Activated naive CD8-positive, alpha-beta T cell (primary cell): ENCODE data around the gene GPC5.

Experiments used
- H3K27ac Mint-ChIP-seq: one replicate; pipeline ENCODE4 v1.8.0; 2021; ENCODE audit warnings: mixed read lengths
- H3K27me3 Mint-ChIP-seq: one replicate; pipeline ENCODE4 v1.8.0; 2021; ENCODE audit warnings: mixed read lengths
- H3K36me3 Mint-ChIP-seq: one replicate; pipeline ENCODE4 v1.8.0; 2021; ENCODE audit warnings: mixed read lengths
- H3K4me1 Mint-ChIP-seq: one replicate; pipeline ENCODE4 v1.8.0; 2021; ENCODE audit warnings: low read depth, mixed read lengths
- H3K4me3 Mint-ChIP-seq: one replicate; pipeline ENCODE4 v1.8.0; 2021; ENCODE audit warnings: mild to moderate bottlenecking, mixed read lengths
- H3K9me3 Mint-ChIP-seq: one replicate; pipeline ENCODE4 v1.8.0; 2021; ENCODE audit warnings: low read depth, mixed read lengths

The GPC5 gene

DNA sequence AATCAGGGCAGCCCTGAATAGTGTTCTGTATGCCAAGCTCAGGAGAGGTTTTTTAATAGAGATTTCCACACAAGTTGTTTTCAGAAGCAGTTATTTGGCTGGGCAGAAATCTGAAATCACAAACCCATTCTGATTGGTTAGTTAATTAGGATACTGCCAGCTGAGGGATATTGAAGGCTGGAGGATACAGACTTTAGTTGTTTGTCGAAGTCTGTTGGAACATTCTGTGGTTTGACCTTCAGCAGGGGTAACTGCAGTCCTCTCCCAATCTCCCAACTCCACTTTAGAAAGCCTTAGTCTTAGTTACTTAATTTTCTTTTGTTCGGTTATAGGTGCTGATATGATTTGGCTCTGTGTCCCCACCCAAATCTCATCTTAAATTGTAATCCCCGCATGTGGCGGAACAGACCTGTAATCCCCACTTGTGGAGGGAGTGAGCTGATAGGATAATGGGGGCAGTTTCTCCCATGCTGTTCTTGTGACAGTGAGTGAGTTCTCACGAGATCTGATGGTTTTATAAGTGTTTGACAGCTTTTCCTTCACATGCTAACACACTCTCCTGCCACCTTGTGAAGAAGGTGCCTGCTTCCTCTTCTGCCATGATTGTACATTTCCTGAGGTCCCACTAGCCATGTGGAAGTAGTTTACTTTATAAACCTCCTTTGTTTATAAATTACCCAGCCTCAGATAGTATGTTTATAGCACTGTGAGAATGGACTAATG is 169.2 kb downstream of the GPC5 start:
- Mint-ChIP-seq H3K27ac (no peak overlapping the region), H3K27me3 (peaks cover 2% of the 10 kb centered on the region), H3K4me1 (no peaks in the 10 kb centered on the region), H3K9me3 (no peaks in the 10 kb centered on the region), H3K4me3 (no peak overlapping the region), H3K36me3 (no peaks in the 10 kb centered on the region)

DNA sequence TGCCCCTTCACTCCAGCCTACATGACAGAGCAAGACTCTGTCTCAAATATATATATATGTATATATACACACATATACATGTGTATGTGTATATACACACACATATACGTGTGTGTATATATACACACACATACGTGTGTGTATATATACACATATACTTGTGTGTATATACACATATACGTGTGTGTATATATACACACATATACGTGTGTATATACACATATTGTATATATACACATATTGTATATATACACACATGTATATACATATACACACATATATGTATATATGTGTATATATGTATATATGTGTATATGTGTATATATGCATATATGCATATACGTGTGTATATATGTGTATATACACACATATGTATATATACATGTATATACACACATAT is 173.3 kb downstream of the GPC5 start:
- H3K4me3 Mint-ChIP-seq = no peak overlapping the region
- no peaks in the 10 kb centered on the region for H3K4me1 Mint-ChIP-seq
- H3K27ac Mint-ChIP-seq = no peak overlapping the region
- no peaks in the 10 kb centered on the region for H3K36me3 Mint-ChIP-seq
- no peaks in the 10 kb centered on the region for H3K9me3 Mint-ChIP-seq
- no peaks in the 10 kb centered on the region for H3K27me3 Mint-ChIP-seq

DNA sequence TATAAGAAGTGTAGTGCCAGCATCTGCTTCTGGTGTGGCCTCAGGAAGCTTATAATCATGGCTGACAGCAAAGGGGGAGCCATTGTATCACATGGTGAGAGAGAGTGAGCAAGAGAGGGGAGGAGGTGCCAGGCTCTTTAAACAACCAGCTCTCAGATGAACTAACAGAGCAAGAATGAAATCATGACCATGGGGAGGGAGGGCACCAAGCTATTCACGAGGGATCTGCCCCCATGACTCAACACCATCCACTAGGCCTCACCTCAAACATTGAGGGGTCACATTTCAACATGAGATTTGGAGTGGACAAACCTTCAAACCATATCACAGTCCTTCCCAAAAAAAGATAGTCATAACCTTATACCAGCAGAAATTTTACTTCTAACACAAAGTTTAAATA is 174.0 kb downstream of the GPC5 start:
- Mint-ChIP-seq H3K27ac (no peak overlapping the region), H3K4me3 (no peak overlapping the region), H3K9me3 (no peaks in the 10 kb centered on the region), H3K27me3 (no peaks in the 10 kb centered on the region), H3K4me1 (no peaks in the 10 kb centered on the region), H3K36me3 (no peaks in the 10 kb centered on the region)

DNA sequence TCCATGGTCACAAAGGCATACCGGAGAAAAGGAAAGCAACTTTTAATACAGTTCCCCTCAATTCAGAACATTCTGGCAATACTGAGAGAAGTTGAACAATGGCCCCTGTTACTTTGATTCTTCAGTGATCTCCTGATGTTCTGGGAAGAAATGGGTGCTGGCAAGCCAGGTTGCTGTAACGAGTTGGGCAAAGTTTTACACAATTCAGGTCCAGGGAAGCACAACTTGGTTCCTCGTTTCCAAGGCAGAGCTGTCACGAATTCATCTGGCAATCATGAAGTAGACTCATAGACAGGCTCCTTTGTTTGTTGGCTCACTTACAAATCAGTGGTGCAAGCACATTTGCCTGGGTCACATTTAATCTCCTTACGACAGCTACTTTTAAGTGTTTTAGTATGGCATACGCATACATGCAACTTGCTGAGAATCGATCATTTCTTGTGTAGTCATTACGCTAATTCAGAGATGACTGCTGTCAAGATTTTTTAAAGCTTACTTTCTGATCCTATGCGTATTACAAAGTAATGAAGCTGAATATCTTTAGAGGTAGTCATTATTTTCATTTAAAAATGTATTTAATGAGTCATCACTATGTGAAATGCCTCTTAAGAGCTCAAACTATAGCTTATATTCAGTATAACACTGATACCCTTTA is 174.7 kb downstream of the GPC5 start:
- Mint-ChIP-seq H3K4me1 (no peaks in the 10 kb centered on the region), H3K9me3 (no peaks in the 10 kb centered on the region), H3K27ac (no peak overlapping the region), H3K4me3 (no peak overlapping the region), H3K27me3 (no peaks in the 10 kb centered on the region), H3K36me3 (no peaks in the 10 kb centered on the region)

DNA sequence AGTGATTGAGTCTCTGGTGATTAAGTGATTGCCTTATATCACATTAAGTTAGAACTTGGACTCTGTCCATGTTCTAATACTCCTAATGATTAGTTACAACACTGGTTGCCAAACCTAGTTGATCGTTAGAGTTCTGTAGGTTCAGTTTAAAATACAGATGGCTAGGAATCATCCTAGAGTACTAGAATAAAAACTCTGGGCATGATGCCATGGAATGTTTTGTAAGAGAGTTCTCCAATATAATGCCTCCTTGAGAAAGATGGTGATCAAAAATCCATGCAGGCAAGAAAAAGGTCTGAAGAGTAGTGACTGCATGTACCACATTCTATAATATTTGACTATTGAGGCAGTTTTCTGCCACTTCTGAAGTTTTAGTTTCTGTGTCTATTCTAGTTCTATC is 176.3 kb downstream of the GPC5 start:
- Mint-ChIP-seq H3K4me1 (no peaks in the 10 kb centered on the region), H3K27me3 (no peaks in the 10 kb centered on the region), H3K9me3 (no peaks in the 10 kb centered on the region), H3K27ac (no peak overlapping the region), H3K4me3 (no peak overlapping the region), H3K36me3 (no peaks in the 10 kb centered on the region)

DNA sequence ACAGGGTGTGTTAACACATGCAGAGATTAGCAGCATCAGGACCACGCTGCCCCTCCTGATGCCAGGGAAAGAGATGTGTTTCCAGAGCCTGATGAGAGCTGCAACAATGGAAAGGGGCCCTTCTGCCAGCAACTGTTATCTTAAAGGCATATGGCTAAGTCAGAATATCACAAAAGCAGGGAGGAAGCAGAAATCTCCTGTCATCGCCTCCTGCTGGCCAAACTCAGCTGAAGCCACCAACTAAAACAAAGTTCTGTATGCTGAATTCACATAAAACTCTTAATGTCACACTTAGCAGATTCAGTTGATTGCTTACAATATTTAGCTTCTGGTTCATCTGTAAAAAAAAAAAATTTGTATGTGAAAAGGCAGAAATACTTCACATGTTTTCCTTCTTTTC is 178.2 kb downstream of the GPC5 start:
- H3K4me3 Mint-ChIP-seq = no peak overlapping the region
- H3K27ac Mint-ChIP-seq = no peak overlapping the region
- H3K9me3 Mint-ChIP-seq = no peaks in the 10 kb centered on the region
- no peaks in the 10 kb centered on the region for H3K4me1 Mint-ChIP-seq
- no peaks in the 10 kb centered on the region for H3K27me3 Mint-ChIP-seq
- no peaks in the 10 kb centered on the region for H3K36me3 Mint-ChIP-seq

DNA sequence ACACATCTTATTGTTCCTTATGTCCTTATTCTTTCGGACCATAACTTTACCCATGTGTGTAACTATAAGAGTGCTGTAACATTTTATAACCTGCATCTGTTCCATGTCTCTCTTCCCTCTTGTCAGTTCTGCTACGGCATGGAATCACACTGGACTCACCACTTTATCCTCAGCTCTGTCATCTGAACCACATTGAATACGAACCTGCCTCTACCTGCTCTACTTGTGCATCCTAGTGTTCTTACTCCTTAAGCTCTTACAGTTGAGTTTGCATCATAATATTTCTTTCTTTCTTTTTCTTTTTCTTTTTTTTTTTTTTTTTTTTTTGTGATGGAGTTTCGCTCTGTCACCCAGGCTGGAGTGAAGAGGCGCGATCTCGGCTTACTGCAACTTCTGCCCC is 180.9 kb downstream of the GPC5 start:
- Mint-ChIP-seq H3K4me3 (no peak overlapping the region), H3K36me3 (no peaks in the 10 kb centered on the region), H3K27ac (no peak overlapping the region), H3K27me3 (no peaks in the 10 kb centered on the region), H3K4me1 (no peaks in the 10 kb centered on the region), H3K9me3 (no peaks in the 10 kb centered on the region)

DNA sequence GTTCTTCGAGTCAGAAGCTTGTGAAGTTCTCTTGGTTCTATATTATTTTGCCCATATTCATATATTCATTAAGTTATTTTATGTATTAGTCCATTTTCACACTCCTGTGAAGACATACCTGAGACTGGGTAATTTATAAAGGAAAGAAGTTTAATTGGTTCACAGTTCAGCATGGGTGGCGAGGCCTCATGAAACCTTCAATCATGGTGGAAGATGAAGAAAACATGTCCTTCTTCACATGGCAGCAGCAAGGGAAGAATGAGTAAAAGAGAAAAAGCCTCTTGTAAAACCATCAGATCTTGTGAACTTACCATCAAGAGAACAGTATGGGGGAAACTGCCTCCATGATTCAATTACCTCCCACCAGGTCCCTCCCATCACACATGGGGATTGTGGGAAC is 182.3 kb downstream of the GPC5 start:
- Mint-ChIP-seq H3K4me3 (no peak overlapping the region), H3K9me3 (no peaks in the 10 kb centered on the region), H3K4me1 (no peaks in the 10 kb centered on the region), H3K36me3 (no peaks in the 10 kb centered on the region), H3K27me3 (no peaks in the 10 kb centered on the region), H3K27ac (no peak overlapping the region)

DNA sequence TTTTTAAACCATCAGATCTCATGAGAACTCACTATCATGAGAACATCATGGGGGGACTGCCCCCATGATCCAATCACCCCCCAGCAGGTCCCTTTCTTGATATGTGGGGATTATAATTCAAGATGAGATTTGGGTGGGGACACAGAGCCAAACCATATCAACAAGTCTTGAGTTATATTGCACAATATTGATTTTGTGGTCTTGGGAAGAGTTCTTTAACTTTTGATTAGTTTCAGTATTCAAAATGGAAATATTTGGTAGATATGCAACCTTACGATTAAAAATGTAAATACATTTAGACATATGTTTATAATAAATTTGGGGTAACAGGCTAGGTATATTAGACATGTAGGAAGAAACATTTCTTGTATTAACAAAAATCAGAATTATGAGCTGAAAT is 188.2 kb downstream of the GPC5 start:
- peaks cover 4% of the 10 kb centered on the region for H3K9me3 Mint-ChIP-seq
- no peaks in the 10 kb centered on the region for H3K27me3 Mint-ChIP-seq
- no peak overlapping the region for H3K4me3 Mint-ChIP-seq
- H3K4me1 Mint-ChIP-seq = no peaks in the 10 kb centered on the region
- H3K27ac Mint-ChIP-seq = no peak overlapping the region
- H3K36me3 Mint-ChIP-seq = no peaks in the 10 kb centered on the region

DNA sequence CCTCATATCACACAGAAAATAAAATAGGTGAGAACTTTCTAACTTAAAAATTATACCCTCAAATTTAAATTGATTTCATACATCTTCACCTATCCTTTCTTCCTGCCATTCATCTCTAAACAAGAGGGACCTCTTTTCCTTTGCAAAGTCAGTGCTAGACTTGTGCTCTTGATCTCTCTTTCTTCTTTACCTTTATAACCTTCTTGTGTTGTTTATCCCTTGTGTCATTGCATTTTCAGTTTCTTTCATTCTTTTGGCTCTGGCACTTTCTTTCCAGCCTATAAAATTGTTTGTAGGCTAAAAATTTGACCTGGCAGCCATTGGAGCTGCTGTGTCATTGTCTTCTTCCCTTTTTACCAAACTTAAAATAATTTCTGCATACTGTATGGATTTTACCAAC is 190.1 kb downstream of the GPC5 start:
- Mint-ChIP-seq H3K27ac (no peak overlapping the region), H3K4me1 (no peaks in the 10 kb centered on the region), H3K27me3 (no peaks in the 10 kb centered on the region), H3K36me3 (no peaks in the 10 kb centered on the region), H3K4me3 (no peak overlapping the region), H3K9me3 (peaks cover 4% of the 10 kb centered on the region)

DNA sequence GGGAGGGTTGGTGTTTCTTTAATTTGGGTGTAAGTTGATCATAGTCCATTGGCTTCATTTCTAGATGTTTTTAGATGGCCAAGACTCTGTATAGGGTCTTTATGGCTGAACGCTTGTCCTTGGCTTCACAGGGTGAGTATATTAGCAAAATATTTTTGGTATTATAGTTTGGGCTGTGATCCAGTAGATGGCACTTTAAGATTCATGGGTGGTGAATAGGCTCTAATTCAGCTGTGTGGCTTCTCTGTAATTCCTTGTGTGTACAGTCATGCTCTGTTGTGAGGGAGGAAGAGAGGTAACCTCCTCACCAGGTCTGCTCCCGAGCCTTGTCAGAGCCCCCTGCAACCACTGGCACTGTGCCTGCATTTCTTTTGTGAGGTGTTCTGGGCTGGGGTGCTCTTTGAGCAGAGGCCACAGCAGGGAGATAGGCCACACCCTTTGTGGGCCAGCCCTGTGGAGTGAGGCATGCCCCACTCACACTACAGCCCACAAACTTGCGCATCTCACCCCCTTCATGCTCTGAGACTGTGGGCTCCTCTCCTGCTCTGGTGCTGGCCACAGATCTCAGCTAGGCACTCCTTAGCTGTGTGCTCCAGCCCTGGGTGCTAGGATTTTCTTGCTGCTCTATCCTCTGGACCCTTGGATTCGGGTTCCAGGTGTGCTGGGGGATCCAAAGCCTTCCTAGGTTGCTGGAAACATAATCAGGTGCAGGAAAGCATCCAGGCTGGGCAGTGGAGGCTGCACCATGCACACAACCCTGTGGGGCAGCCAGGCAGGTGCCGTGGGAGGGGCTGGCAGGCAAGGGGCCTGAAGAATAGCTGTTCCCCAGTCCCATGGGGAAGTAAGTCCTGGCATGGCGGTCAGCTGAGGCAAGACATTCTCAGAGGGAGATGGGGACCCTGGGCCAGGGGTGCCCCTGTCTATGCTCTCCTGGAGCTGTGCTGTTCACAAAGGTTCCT is 193.9 kb downstream of the GPC5 start:
- H3K4me3 Mint-ChIP-seq = no peak overlapping the region
- H3K27me3 Mint-ChIP-seq = no peaks in the 10 kb centered on the region
- peaks cover 4% of the 10 kb centered on the region for H3K9me3 Mint-ChIP-seq
- H3K36me3 Mint-ChIP-seq = no peaks in the 10 kb centered on the region
- no peak overlapping the region for H3K27ac Mint-ChIP-seq
- no peaks in the 10 kb centered on the region for H3K4me1 Mint-ChIP-seq

DNA sequence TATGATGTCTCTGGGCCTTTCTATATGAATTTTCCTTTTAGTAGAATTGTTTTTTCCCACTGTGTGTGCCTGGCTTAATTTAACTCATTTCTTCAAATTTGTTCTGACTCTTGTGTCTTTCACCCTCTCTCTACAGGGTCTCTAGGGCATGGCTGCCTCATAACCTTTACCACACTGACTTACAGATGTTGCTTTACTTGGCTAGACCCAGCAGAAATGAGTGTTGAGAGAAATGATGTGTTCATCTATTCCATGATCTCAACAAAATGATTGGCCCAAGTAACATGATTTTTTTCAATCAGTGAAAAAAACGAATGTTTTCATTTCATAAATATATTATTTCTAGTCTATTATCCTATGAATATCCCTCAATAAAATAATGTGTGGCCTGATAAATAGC is 195.0 kb downstream of the GPC5 start:
- Mint-ChIP-seq H3K9me3 (peaks cover 4% of the 10 kb centered on the region), H3K27ac (no peak overlapping the region), H3K27me3 (no peaks in the 10 kb centered on the region)

DNA sequence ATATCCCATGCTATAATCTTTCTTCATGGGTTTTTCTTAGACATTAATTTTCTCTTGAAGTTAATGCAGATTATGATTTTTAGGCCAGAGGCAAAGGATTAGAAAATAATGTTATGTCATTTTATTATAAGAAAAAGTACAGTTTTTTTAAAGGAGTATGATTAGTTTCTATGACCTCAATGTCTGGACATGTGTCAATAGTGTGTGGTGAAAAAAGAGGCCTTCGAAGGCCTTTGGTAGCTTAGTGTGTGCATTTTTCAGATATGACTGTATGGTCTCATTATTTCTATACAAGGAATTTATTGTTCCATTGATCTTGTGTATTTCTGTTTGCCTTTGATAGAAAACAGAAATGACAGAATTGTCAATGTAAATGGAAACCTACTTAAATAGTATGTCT is 195.6 kb downstream of the GPC5 start:
- Mint-ChIP-seq H3K27ac (no peak overlapping the region), H3K9me3 (peaks cover 4% of the 10 kb centered on the region), H3K27me3 (no peaks in the 10 kb centered on the region), H3K4me1 (no peaks in the 10 kb centered on the region), H3K4me3 (no peak overlapping the region), H3K36me3 (no peaks in the 10 kb centered on the region)

More for the DNA sequence above, 195.0 kb downstream of the GPC5 start:
- Mint-ChIP-seq H3K4me1 (no peaks in the 10 kb centered on the region), H3K4me3 (no peak overlapping the region), H3K36me3 (no peaks in the 10 kb centered on the region)

DNA sequence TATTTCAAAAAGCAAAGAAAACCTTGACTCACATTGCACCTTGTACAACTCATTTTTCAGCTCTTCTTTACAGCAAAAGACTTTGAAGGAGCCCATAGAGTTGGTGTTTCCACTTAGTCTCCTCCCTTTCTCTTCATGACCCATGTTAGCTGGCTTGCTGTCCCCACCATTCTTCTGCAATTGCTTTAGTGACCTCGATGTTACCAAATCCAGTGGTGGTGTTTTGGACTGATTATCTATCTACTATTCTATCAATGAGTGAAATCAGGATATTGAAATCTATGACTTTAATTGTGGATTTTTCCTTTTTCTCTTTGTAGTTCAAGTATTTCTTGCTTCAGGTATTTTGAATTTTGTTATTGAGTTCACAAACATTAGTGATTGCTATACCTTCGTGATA is 197.3 kb downstream of the GPC5 start:
- no peaks in the 10 kb centered on the region for H3K27me3 Mint-ChIP-seq
- no peaks in the 10 kb centered on the region for H3K36me3 Mint-ChIP-seq
- peaks cover 4% of the 10 kb centered on the region for H3K9me3 Mint-ChIP-seq
- H3K4me3 Mint-ChIP-seq = no peak overlapping the region
- no peaks in the 10 kb centered on the region for H3K4me1 Mint-ChIP-seq
- no peak overlapping the region for H3K27ac Mint-ChIP-seq

DNA sequence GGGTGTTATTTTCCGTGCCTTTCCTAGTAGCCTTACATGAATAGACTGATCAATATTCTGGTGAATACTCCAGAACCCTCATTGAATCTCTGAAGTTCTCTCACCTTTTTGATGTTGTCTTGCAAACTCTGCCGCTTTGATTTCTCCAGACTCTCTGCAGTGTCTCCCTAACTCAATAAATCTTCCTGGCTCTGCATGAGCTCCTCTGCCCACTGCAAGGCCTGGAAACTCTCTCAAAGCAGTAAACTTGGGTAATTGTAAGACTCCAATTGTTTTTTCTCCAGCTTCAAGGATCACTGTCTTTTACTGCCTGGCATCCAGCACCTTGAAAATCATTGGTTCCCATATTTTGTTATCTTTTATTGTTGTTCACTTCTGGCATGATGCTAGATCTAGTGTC is 198.4 kb downstream of the GPC5 start:
- H3K36me3 Mint-ChIP-seq = no peaks in the 10 kb centered on the region
- no peak overlapping the region for H3K4me3 Mint-ChIP-seq
- no peaks in the 10 kb centered on the region for H3K27me3 Mint-ChIP-seq
- H3K9me3 Mint-ChIP-seq = no peaks in the 10 kb centered on the region
- no peaks in the 10 kb centered on the region for H3K4me1 Mint-ChIP-seq
- H3K27ac Mint-ChIP-seq = no peak overlapping the region
